Prostate gland (tissue), 2 donors: Measurements from ENCODE around the gene ACTC1. TPM values are rescaled to one million over a fixed set of nuclear protein-coding genes. Genes with fewer than 3 reads are reported as not detected.

Experiments
- DNase-seq: peaks from one replicate; pipeline ENCODE4 v3.0.0-alpha.2; 2019; ENCODE audit warnings: low spot score
- H3K27ac ChIP-seq, 2 donors: fragments of 200-600 bp; sonication (generic); 2 replicates each; pipeline ENCODE4 v1.5.1; 2017 to 2019
- H3K27me3 ChIP-seq: fragments of 200-600 bp; sonication (generic); replicated peaks from 2 replicates; pipeline ENCODE4 v1.5.1; 2019; ENCODE audit not compliant: insufficient read depth
- H3K36me3 ChIP-seq, 2 donors: fragments of 200-600 bp; sonication (generic); 1 replicate in 1 of 2; 2 replicates in 1 of 2; pipeline versions ENCODE4 v1.5.1 to v1.8.1; 2017 to 2019
- H3K4me1 ChIP-seq: fragments of 200-600 bp; sonication (generic); replicated peaks from 2 replicates; pipeline ENCODE4 v1.5.1; 2019
- H3K4me3 ChIP-seq, 2 donors: fragments of 200-600 bp; sonication (generic); 2 replicates each; pipeline ENCODE4 v1.5.1; 2017 to 2019
- H3K9me3 ChIP-seq: fragments of 200-600 bp; sonication (generic); 2 replicates; pipeline ENCODE4 v1.5.1; 2017
- POLR2A ChIP-seq: fragments of 450-650 bp; IDR thresholded peaks from one replicate; pipeline ENCODE4 v1.6.1; 2016; ENCODE audit warnings: antibody characterized with exemption, mild to moderate bottlenecking
- POLR2AphosphoS5 ChIP-seq: sonication (generic); formaldehyde crosslinking; IDR thresholded peaks from one replicate; pipeline ENCODE4 v1.6.1; 2017; ENCODE audit warnings: antibody characterized with exemption
- WGBS: methylation state at CpG from one replicate; pipeline ENCODE4 v1.1.5; 2018; 5-methylcytosine and 5-hydroxymethylcytosine counted together
- intact Hi-C: fragments of 100-400 bp; cut with DNase I; formaldehyde crosslinking; loops from one replicate; pipeline ENCODE4 v1.14.2; 2022
- total RNA-seq, 2 donors: library from RNA; depleted of rRNA; stranded (reverse); fragments of >200 nt; gene quantifications; one replicate each; pipeline ENCODE4 v1.1.0, GENCODE V29; 2016
- TF ChIP-seq, protein P1 (sequence below), 4 experiments: fragments of 200-600 bp in 2 of 4; fragments of 450-650 bp in 2 of 4; sonication (generic) in 2 of 4; IDR thresholded peaks; 1 replicate in 3 of 4; 2 replicates in 1 of 4; pipeline ENCODE4 v1.5.1; 2016 to 2019; ENCODE audit warnings: antibody characterized with exemption in 4 of 4, mild to moderate bottlenecking in 2 of 4, moderate library complexity in 2 of 4

The ACTC1 gene
- total RNA-seq, 2 donors from 2014 or later: 9.6 to 21.5 TPM

DNA sequence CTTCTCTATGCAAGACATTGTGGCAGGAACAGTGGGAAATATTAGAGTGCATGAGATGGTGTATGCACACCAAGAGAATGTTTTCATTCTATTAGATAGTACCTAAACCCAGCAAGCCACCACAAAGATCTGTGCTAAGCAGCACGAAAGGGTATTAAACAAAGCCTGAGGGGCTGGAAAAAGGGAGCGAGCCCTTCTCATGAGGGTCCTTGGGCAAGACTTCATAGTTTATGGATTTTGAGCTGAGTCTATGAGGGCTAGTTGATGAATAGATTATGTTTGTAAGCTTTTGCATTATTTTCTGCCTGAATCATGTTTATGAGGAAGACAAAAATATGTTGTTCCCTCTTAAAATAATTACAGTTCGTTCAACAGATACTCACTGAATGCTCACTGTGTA lies 9.4 kb upstream of the ACTC1 start:
- Histone ChIP-seq H3K4me1 (no peaks in the 10 kb centered on the region), H3K27me3 (no peaks in the 10 kb centered on the region), H3K9me3 (no peaks in the 10 kb centered on the region), H3K27ac (no peak overlapping the region), H3K36me3 (no peaks in the 10 kb centered on the region), H3K4me3 (no peak overlapping the region)
- 63% methylated on average over 3 of the region's 3 CpGs for WGBS
- intact Hi-C loops: no loop called here
- DNase-seq: no peak
- TF ChIP-seq, protein P1, sequence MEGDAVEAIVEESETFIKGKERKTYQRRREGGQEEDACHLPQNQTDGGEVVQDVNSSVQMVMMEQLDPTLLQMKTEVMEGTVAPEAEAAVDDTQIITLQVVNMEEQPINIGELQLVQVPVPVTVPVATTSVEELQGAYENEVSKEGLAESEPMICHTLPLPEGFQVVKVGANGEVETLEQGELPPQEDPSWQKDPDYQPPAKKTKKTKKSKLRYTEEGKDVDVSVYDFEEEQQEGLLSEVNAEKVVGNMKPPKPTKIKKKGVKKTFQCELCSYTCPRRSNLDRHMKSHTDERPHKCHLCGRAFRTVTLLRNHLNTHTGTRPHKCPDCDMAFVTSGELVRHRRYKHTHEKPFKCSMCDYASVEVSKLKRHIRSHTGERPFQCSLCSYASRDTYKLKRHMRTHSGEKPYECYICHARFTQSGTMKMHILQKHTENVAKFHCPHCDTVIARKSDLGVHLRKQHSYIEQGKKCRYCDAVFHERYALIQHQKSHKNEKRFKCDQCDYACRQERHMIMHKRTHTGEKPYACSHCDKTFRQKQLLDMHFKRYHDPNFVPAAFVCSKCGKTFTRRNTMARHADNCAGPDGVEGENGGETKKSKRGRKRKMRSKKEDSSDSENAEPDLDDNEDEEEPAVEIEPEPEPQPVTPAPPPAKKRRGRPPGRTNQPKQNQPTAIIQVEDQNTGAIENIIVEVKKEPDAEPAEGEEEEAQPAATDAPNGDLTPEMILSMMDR (IDR thresholded peaks at IDR 0.05): no peak
- TF ChIP-seq POLR2A (no peak), POLR2AphosphoS5 (no peak)

DNA sequence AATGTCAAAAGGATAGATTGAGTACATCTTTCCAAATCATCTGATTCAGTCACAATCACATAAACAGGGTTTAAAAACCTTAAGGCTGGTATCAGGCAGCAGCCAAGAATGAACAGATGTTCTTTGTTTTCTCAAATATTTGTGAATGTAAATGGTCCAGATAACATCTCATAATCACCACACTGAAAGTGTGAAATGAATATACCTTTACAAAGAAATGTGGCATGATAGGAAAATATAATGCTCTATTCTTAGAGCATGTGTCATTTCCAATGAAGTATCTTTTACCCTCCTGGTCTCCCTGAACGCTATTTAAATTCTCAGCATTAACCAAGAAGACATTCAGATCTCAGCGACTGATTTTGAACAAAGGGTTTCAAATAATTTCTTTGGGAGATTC lies 8.8 kb upstream of the ACTC1 start:
- intact Hi-C loops: no loop called here
- no peak for DNase-seq
- Histone ChIP-seq H3K9me3 (no peaks in the 10 kb centered on the region), H3K4me3 (no peak overlapping the region), H3K4me1 (no peaks in the 10 kb centered on the region), H3K27me3 (no peaks in the 10 kb centered on the region), H3K27ac (no peak overlapping the region), H3K36me3 (no peaks in the 10 kb centered on the region)
- 67% methylated on average over 2 of the region's 2 CpGs for WGBS
- TF ChIP-seq POLR2AphosphoS5 (no peak), POLR2A (no peak)
- TF ChIP-seq, protein P1 (IDR thresholded peaks at IDR 0.05): no peak

DNA sequence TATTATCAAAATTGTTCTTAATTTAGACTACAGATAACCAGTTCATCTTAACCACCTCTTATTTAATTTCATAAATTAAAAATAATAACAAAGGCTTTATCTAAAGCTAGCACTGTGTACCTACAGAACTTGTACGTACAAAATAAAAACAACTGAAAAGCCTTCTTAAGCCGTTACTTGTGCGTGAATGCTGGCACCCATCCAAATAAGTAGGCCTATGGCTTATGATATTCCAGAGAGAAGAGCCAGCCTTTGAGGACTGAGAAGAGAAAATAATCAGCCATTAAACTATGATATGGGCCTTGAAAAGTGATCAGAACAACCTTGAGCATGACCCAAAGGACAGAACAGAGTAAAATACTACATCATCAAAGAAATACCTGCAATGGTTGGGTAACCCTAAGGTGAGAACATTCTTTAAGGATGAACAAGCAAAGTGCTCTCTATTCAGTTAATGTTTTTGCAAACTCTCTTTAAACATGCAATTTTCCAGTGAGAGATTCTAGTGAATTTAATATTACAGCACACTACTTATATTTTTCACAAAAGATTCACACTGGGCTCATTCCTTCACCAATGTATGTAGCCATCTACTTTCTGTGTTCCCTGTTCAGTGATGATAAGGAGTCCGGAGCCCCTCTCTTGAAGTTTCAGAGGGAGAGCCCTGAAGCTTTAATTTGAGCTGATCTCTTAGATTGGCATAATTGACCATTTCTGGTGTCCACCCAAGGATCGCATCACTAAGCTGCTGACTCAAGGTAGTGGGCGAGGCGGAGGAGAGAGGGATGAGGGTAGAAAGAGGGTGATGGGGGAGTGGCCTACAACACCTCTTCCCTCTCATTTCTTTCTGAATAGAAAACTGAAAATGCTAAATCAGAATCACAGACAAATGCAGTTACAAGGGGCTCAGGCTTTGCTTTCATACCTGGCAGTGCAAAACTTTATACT lies 7.7 kb upstream of the ACTC1 start:
- intact Hi-C loops: no loop called here
- Histone ChIP-seq H3K27me3 (no peaks in the 10 kb centered on the region), H3K4me3 (no peak overlapping the region), H3K36me3 (no peaks in the 10 kb centered on the region), H3K27ac (no peak overlapping the region), H3K9me3 (no peaks in the 10 kb centered on the region), H3K4me1 (no peaks in the 10 kb centered on the region)
- 86% methylated on average over 7 of the region's 7 CpGs for WGBS
- TF ChIP-seq, protein P1 (IDR thresholded peaks at IDR 0.05): no peak
- TF ChIP-seq POLR2AphosphoS5 (no peak), POLR2A (no peak)
- no peak for DNase-seq

DNA sequence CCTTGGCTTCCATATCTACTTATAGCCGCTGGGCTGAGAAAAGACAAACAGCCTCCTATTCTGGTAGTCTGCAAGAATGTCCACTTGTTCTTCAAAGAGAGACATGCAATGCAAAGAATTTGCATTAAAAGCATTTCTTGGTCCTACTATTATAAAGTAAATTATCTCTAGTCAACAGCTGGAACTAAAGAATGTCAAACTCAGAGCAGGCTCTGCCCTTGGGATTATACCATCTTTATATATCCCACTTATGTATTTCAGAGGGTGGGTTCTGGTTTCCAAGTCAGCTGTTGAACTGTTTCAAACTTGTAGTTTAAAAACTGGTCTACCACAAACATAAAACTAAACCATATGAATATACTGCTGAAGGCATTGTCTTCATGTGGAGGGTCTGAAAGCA lies 7.0 kb upstream of the ACTC1 start:
- H3K27me3 ChIP-seq: no peaks in the 10 kb centered on the region
- WGBS: 96% methylated on average over 1 of the region's 1 CpG
- no peaks in the 10 kb centered on the region for H3K9me3 ChIP-seq
- intact Hi-C loops: no loop called here
- no peak for DNase-seq
- no peak overlapping the region for H3K27ac ChIP-seq
- no peak overlapping the region for H3K4me3 ChIP-seq
- TF ChIP-seq POLR2A: no peak
- TF ChIP-seq, protein P1 (IDR thresholded peaks at IDR 0.05): no peak
- TF ChIP-seq POLR2AphosphoS5: no peak
- H3K36me3 ChIP-seq: no peaks in the 10 kb centered on the region
- no peaks in the 10 kb centered on the region for H3K4me1 ChIP-seq
